PC-9 (cell line): ENCODE measurements around the gene CNTNAP1. TPM values are rescaled to one million over a fixed set of nuclear protein-coding genes. Genes with fewer than 3 reads are reported as not detected.

ENCODE experiments used
- BruUV-seq: library from RNA; stranded (reverse); fragments of 400-500 nt; replicated peaks from 2 replicates; lab custom pipeline; 2021; lab: Mats Ljungman, UMichigan
- CTCF ChIA-PET: fragments of 300-600 bp; sonication (Branson Sonifier 250); formaldehyde crosslinking; loops from one replicate; lab custom pipeline; 2022; ENCODE audit warnings: antibody characterized with exemption; lab: Charles Lee
- POLR2A ChIA-PET: fragments of 300-600 bp; sonication (Branson Sonifier 250); formaldehyde crosslinking; loops from one replicate; lab custom pipeline; 2022; ENCODE audit warnings: antibody characterized with exemption; ENCODE audit not compliant: unreplicated experiment; lab: Charles Lee
- DNase-seq, 2 experiments: peaks; one replicate each; pipeline versions ENCODE4 v3.0.0 to v3.0.0-alpha.2; 2015 to 2022; ENCODE audit warnings: mixed read lengths in 1 of 2
- H2AFZ ChIP-seq: fragments of 200-600 bp; sonication (generic); 2 replicates; pipeline ENCODE4 v1.8.1; 2017; ENCODE audit warnings: antibody characterized with exemption
- H3F3A ChIP-seq: fragments of 200-600 bp; sonication (generic); 2 replicates; pipeline ENCODE4 v1.8.1; 2017; ENCODE audit warnings: antibody characterized with exemption, mild to moderate bottlenecking, low read depth; ENCODE audit not compliant: insufficient read depth
- H3K27ac ChIP-seq: fragments of 200-600 bp; sonication (generic); 2 replicates; pipeline ENCODE4 v1.6.1; 2016; ENCODE audit warnings: mixed run types
- H3K27me3 ChIP-seq: fragments of 200-600 bp; sonication (generic); 2 replicates; pipeline ENCODE4 v1.6.1; 2016; ENCODE audit warnings: low read depth, mixed run types; ENCODE audit not compliant: insufficient read depth
- H3K36me3 ChIP-seq: fragments of 200-600 bp; sonication (generic); 2 replicates; pipeline ENCODE4 v1.6.1; 2016; ENCODE audit warnings: low read depth, mixed run types
- H3K4me1 ChIP-seq: fragments of 200-600 bp; sonication (generic); replicated peaks from 2 replicates; pipeline ENCODE4 v1.6.1; 2016; ENCODE audit warnings: mixed run types; ENCODE audit not compliant: insufficient read depth
- H3K4me2 ChIP-seq: fragments of 200-600 bp; sonication (generic); 2 replicates; pipeline ENCODE4 v1.6.1; 2017; ENCODE audit warnings: mixed run types
- H3K4me3 ChIP-seq: fragments of 200-600 bp; sonication (generic); 2 replicates; pipeline ENCODE4 v1.6.1; 2016; ENCODE audit warnings: mixed run types
- H3K79me2 ChIP-seq: fragments of 200-600 bp; sonication (generic); 2 replicates; pipeline ENCODE4 v1.6.1; 2017; ENCODE audit warnings: low read depth, mixed run types
- H3K9me2 ChIP-seq: fragments of 200-600 bp; sonication (generic); 2 replicates; pipeline ENCODE4 v1.8.1; 2017; ENCODE audit warnings: mild to moderate bottlenecking; ENCODE audit not compliant: insufficient read depth
- H3K9me3 ChIP-seq: fragments of 200-600 bp; sonication (generic); 2 replicates; pipeline ENCODE4 v1.8.1; 2016; ENCODE audit warnings: low read depth; ENCODE audit not compliant: insufficient read depth
- H4K20me1 ChIP-seq: fragments of 200-600 bp; sonication (generic); 2 replicates; pipeline ENCODE4 v1.8.1; 2017; ENCODE audit not compliant: insufficient read depth
- CTCF ChIP-seq: fragments of 200-600 bp; sonication (generic); conservative IDR thresholded peaks from 2 replicates; pipeline ENCODE4 v1.6.1; 2017; ENCODE audit warnings: mixed run types, antibody characterized with exemption, mild to moderate bottlenecking, moderate library complexity
- EZH2 ChIP-seq: fragments of 200-600 bp; sonication (generic); IDR thresholded peaks from 2 replicates; pipeline ENCODE4 v1.8.0; 2017; ENCODE audit warnings: antibody characterized with exemption, low read depth
- intact Hi-C: fragments of 100-400 bp; cut with micrococcal nuclease; formaldehyde crosslinking; loops from one replicate; pipeline ENCODE4 v1.10.0; 2022; ENCODE audit not compliant: unreplicated experiment
- total RNA-seq: library from RNA; stranded (reverse); gene quantifications from 2 replicates; pipeline ENCODE4 v1.2.3, GENCODE V29; 2021

CNTNAP1 gene
- total RNA-seq, 1 experiment from 2014 or later, result 1.8 TPM

GRCh38 chr17:42720996-42721583 lies 38.8 kb downstream of the CNTNAP1 start:
- Histone ChIP-seq H3K9me2 (no peaks in the 10 kb centered on the region), H4K20me1 (no peaks in the 10 kb centered on the region), H3K4me2 (no peak overlapping the region), H3K27ac (no peak overlapping the region), H3K79me2 (no peaks in the 10 kb centered on the region), H3K4me1 (no peaks in the 10 kb centered on the region), H2AFZ (no peak overlapping the region), H3K36me3 (no peaks in the 10 kb centered on the region), H3K4me3 (no peak overlapping the region), H3F3A (no peaks in the 10 kb centered on the region), H3K9me3 (no peaks in the 10 kb centered on the region), H3K27me3 (no peaks in the 10 kb centered on the region)
- ChIA-PET CTCF (no interaction called here), POLR2A (no interaction called here)
- DNase-seq, result peak in 1 of 2 experiments; percentile 5
- TF ChIP-seq CTCF (peak; percentile 82), EZH2 (no peak)
- no TSS peak for BruUV-seq
- intact Hi-C loops, result loop anchor here (2.0 to 5.0 kb wide), 3 partner anchors 42 to 216 kb away; partner anchors contain the start of gene BECN1

GRCh38 chr17:42723636-42724035 lies 41.3 kb downstream of the CNTNAP1 start:
- H3K27ac ChIP-seq, result no peak overlapping the region
- no peak overlapping the region for H3K4me3 ChIP-seq
- no peak for TF ChIP-seq EZH2
- TF ChIP-seq CTCF, result no peak
- H3K36me3 ChIP-seq, result no peaks in the 10 kb centered on the region
- no peaks in the 10 kb centered on the region for H3K9me3 ChIP-seq
- H4K20me1 ChIP-seq, result no peaks in the 10 kb centered on the region
- no peak overlapping the region for H3K4me2 ChIP-seq
- DNase-seq, result no peak
- H3K9me2 ChIP-seq, result no peaks in the 10 kb centered on the region
- CTCF ChIA-PET, result no interaction called here
- no peak overlapping the region for H2AFZ ChIP-seq
- no peaks in the 10 kb centered on the region for H3K27me3 ChIP-seq
- no peaks in the 10 kb centered on the region for H3F3A ChIP-seq
- no peaks in the 10 kb centered on the region for H3K79me2 ChIP-seq
- intact Hi-C loops, result loop anchor here (5.0 kb wide), 2 partner anchors 99 to 214 kb away; partner anchors contain the start of gene BECN1
- POLR2A ChIA-PET, result no interaction called here
- no peaks in the 10 kb centered on the region for H3K4me1 ChIP-seq
- no TSS peak for BruUV-seq

GRCh38 chr17:42725143-42725542 lies 42.8 kb downstream of the CNTNAP1 start:
- Histone ChIP-seq H3K79me2 (no peaks in the 10 kb centered on the region), H4K20me1 (no peaks in the 10 kb centered on the region), H3K36me3 (no peaks in the 10 kb centered on the region), H3K4me2 (no peak overlapping the region), H2AFZ (no peak overlapping the region), H3K4me3 (no peak overlapping the region), H3K27ac (no peak overlapping the region), H3K9me2 (no peaks in the 10 kb centered on the region), H3K27me3 (no peaks in the 10 kb centered on the region), H3F3A (no peaks in the 10 kb centered on the region), H3K4me1 (no peaks in the 10 kb centered on the region), H3K9me3 (no peaks in the 10 kb centered on the region)
- no peak for TF ChIP-seq EZH2
- TF ChIP-seq CTCF, result no peak
- CTCF ChIA-PET, result interaction anchor here (0.7 kb wide), 1 partner anchor 85 kb away, joined by 3 read pairs; no protein-coding TSS in a partner anchor
- BruUV-seq, result no TSS peak
- POLR2A ChIA-PET, result no interaction called here
- intact Hi-C loops, result no loop called here
- no peak for DNase-seq
